ENCODE results near the gene HTR1D.

Gene HTR1D

DNA sequence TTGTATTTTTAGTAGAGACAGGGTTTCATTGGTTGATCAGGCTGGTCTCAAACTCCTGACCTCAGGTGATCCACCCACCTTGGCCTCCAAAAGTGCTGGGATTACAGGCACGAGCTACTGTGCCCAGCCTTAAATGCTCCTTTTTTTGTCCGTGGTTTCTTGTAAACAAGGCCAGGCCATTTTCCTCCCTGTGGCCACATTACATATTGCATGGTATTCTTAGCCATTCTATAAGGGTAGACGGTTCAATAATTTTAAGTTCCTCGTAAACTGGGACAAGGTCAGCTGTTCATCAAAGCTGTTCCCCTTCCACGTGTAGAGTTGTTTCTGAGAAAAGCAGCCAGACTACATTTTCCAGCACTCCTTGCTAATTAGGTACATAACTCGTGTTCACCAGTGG is 38.4 kb downstream of the HTR1D start:
- DNase-seq = no peak

GRCh38 chr1:23178414-23178813 is 38.9 kb downstream of the HTR1D start:
- DNase-seq = no peak

GRCh38 chr1:23177438-23178380 is 39.6 kb downstream of the HTR1D start:
- DNase-seq = peak; percentile 85

DNA sequence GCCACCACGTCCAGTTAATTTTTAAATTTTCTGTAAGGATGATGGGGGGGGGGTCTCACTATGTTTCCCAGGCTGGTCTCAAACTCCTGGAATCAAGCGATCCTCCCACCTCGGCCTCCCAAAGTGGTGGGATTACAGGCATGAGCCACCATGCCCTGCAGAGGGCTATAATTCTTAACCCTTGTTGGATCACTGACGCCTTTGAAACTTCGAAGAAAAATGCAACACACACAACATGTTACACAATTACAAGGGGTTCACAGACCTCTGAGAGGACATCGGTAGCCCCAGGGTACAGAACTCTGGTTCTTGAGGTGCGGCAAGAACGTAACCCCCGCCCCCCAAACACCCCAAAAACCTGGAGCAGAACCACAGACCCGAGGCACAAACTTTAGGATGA is 40.3 kb downstream of the HTR1D start:
- no peak for DNase-seq

DNA sequence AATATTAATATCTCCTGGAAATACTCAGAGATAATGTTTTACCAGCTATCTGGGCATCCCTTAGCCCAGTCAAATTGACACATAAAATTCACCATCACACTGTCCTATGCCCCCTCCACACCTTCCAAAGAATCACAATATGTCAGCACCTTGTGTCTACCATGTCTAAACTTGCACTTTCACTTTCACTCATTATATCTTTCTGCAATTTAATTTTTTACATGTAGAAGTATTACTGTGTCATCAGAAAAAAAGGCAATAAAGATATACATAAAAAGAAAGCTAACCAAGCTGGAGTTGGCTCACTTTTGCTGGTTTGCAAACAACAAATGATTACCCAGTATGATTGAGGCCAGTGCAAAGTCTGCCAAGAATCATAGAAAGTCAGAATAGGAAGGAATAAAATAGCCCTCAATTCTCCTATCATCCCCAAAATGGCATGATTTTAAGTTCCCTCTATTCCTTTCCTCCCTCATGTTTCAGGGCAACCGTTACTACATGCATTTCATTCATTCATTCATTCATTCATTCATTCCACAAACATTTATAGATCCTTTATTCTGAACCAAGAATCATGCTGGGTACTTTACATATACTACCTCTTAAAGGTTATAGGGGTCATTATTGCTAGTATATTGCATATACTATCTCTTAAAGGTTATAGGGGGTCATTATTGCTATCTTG is 42.7 kb downstream of the HTR1D start:
- no peak for DNase-seq

GRCh38 chr1:23171181-23171755 is 46.0 kb downstream of the HTR1D start:
- DNase-seq = no peak

- peak; percentile 67 for DNase-seq
These were observed 47.5 kb downstream of the HTR1D start for GRCh38 chr1:23169727-23170335.

DNA sequence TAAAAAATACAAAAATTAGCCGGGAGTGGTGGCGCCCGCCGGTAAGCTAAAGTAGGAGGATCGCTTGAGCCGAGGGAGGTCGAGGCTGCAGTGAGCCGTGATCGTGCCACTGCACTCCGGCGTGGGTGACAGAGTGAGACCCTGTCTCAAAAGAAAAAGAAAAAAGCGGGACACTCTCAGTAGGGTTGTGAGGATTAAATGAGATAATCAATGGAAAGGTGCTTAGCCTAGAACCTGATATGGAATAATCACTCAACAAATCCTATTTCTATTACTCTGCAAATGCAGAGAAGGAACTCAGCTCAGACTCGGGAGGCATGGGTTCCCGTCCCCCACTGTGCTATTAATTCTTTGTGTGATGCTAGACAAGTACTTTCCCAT is 48.1 kb downstream of the HTR1D start:
- no peak for DNase-seq

DNA sequence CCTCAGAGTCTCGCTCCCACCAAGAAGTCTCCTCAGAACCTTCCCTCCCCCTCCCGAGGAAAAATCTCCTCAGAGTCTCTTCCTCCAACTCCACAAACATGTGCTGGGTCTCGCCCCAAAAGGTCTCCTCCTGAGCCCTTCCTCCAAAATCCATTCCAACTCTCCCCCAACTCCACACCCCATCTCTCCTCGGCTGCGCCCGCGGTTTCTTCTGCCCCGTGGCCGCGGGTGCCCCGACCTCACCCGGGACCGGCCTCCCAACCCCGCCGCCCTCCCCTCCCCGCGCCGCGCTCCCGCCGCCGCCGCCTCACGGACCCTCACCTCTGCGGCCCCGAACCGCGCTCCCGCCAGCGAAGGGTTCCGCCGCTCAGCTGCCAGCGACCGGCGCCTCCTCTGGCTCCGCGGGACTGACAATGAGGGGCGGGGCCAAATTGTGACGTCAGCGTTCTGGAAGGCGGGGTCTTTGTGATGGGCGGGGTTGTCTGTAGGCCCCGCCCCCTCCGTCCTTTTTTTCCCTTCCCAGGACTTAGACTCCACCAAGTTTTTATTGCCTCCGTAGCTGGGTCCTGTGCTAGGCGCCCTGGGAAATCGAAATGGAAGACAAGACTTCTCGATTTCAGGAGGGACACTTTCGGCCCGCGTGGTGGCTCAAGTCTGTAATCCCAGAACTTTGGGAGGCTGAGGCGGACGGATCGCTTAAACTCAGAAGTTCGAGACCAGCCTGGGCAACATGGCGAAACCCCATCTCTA is 48.7 kb downstream of the HTR1D start, which contains the start of gene LUZP1:
LUZP1 (minus strand) TSS at position 412 of the 750 bp plus-strand sequence.
- DNase-seq = peak; percentile 86

GRCh38 chr1:23168079-23168444 is 49.2 kb downstream of the HTR1D start:
- DNase-seq = no peak

GRCh38 chr1:23167353-23168078 is 49.8 kb downstream of the HTR1D start:
- peak; percentile 74 for DNase-seq

- DNase-seq = no peak
These were observed 50.4 kb downstream of the HTR1D start for GRCh38 chr1:23166854-23167253.

GRCh38 chr1:23163395-23163794 is 53.9 kb downstream of the HTR1D start:
- no peak for DNase-seq

DNA sequence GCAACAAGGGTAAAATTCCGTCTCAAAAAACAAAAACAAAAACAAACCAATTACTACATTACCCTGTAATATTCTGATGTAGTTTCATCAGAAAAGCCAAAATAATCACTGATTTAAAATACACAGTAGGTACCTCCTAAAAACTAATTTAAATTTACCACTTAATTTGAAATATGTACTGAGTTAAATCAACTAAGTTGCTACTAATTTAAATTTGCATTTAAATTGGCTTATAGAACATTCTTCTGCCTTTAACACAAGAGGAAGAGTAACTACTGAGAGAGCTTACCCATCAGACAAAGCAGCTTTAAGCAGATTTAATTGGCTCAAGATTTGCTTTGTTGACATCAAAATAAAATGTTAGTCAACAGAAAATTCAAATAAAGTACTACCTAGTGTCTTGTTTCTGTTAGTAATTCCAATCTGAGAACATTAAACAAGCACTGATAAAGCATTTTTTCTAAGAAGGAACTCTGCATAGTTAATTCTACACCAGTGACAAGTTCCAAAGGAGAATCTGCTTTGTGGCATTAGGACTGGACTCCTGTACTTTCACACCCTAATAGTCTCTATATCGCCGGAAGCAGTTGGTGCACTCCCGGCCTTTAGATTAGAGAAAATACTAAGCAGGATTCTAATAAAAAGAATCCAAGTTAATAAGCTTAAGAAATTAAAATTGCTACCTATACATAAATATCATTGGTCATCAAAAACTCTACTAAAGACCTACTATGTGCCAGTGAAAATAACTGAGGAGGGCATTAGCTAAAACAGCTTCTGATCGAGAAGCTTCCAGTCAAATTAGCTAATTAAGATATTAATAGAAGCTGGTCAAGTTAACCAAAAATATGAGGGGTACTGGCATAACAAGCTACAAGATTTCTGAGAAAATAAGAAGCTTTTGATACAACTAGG is 57.1 kb downstream of the HTR1D start:
- DNase-seq = no peak

DNA sequence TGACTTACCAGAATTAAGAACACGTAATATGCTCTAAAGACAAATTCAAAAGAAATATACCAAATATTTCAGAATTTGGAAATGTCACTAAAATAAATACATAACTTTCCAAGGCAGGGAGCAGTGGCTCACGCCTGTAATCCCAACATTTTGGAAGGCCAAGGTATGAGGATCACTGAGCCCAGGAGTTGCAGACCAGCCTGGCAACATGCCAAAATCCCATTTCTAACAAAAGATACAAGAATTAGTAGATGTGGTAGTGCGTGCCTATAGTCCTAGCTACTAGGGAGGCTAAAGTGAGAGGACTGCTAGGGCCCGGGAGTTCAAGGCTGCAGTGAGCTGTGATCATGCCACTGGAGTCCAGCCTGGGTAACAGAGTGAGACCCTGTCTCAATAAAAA is 60.4 kb downstream of the HTR1D start:
- no peak for DNase-seq

DNA sequence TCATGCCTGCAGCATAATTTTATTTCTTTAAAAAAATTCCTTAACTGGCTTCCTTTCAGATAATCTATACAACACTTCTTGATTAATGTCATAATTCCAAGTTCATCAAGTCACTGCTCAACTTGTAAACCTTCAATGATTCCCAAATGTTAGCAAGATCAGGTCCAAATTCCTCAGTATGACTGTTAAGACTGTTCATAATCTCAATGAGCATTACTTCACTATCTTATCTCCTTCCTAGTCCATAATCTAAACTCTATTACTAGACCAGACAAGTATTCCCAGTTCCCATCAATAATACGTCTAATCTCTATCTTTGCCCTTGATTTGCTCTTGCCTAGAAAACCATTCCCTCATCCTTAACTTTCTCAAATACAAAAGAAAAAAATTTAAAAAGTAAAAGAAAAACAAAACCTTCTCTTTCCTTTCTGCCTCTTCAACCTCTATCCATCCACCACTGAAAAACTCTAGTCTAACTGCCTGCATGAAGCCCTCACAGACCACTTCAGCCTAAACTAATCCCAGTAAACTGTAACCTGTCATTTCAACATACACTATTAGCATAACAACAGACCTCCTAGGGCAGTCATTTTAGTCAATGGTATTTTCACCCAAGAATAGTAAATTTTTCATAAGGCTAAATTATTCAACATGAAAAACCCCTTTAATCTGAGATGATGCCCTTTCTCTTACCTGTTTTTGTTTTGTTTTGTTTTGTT is 64.2 kb downstream of the HTR1D start:
- no peak for DNase-seq

DNA sequence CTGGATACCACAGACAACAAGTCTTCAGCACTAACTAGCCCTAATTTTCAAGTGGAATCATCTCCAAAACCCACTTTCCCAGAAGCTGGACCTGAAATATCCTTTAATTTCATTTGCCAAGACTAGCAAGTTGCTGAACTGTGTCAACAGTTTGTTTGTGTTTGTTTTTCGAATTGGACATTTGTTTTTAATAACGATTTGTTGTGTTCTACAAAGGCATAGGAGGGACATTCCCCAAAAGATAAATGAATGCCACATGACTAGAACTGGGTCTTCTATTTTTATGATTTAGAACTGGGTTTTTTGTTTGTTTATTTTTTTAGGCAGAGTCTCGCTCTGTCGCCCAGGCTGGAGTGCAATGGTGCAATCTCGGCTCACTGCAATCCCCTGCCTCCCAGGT is 66.6 kb downstream of the HTR1D start:
- DNase-seq = no peak

DNA sequence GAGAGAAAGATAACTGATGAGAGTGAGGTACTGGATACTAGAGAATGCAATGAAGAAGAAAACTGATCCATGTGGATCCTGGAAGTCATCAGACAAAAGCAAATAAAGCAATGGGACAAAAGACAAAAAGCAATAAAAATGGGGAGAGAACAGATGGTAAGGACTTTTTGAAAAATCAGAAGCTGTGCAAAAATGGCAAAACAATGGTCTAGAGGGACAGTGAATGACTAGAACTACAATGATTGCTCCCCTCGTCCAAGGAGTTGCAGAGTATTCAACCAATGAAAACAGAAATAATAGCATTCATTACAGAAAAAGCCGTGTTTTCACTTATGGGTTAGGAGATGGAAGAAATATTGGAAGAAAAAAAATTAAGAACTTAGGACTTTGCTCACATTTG is 67.2 kb downstream of the HTR1D start:
- DNase-seq = no peak

- DNase-seq = no peak
These were observed 68.2 kb downstream of the HTR1D start for GRCh38 chr1:23149114-23149513.

GRCh38 chr1:23148084-23148483 is 69.2 kb downstream of the HTR1D start:
- DNase-seq = no peak

All from fibroblast of skin of right biceps (primary cell).